NCI-H2029 treated with DMSO at 0.1 percent for 48 hours (cell line): ENCODE measurements around the gene TTC36.
"Not testable (repeated sequence)": the region's sequence is repeated elsewhere in the genome, so short reads cannot be mapped to it uniquely, and the experiment has no call there.

Source experiments
- DNase-seq: peaks from one replicate; lab custom pipeline; 2025; lab: John Stamatoyannopoulos, UW

The TTC36 gene

DNA sequence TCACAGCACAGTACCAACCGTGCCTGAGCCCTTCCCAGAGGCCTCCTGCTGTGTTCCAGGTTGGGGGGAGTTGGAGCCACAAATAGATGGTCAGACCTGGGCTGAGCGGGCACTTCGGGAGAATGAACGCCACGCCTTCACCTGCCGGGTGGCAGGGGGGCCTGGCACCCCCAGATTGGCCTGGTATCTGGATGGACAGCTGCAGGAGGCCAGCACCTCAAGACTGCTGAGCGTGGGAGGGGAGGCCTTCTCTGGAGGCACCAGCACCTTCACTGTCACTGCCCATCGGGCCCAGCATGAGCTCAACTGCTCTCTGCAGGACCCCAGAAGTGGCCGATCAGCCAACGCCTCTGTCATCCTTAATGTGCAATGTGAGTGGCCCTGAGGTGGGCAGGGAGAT, 4.8 kb downstream of the TTC36 start:
- no peak for DNase-seq

DNA sequence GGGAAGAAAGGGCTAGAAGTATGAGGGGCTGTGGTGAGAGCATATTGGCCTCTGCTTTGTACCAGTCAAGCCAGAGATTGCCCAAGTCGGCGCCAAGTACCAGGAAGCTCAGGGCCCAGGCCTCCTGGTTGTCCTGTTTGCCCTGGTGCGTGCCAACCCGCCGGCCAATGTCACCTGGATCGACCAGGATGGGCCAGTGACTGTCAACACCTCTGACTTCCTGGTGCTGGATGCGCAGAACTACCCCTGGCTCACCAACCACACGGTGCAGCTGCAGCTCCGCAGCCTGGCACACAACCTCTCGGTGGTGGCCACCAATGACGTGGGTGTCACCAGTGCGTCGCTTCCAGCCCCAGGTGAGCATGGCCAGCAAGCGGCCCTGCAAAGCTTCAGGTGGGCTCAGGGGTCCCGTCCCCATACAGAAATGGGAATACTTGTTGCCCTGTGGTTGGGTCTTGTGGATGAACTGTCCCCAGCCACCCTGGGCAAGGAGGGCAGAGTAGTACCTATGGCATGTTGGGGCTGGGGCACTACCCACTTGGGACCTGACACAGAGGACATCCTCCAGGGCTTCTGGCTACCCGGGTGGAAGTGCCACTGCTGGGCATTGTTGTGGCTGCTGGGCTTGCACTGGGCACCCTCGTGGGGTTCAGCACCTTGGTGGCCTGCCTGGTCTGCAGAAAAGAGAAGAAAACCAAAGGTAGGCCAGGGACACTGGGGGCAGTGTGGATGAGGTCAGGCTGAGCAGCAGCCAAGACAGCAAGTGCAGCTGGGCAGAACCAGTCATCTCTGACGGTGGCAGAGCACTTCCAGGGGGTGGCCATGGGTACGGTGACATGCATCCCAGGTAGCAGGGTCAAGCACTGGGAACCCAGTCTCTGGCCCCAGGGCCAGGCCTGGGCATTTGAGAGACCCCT, 5.8 kb downstream of the TTC36 start:
- DNase-seq = no peak

DNA sequence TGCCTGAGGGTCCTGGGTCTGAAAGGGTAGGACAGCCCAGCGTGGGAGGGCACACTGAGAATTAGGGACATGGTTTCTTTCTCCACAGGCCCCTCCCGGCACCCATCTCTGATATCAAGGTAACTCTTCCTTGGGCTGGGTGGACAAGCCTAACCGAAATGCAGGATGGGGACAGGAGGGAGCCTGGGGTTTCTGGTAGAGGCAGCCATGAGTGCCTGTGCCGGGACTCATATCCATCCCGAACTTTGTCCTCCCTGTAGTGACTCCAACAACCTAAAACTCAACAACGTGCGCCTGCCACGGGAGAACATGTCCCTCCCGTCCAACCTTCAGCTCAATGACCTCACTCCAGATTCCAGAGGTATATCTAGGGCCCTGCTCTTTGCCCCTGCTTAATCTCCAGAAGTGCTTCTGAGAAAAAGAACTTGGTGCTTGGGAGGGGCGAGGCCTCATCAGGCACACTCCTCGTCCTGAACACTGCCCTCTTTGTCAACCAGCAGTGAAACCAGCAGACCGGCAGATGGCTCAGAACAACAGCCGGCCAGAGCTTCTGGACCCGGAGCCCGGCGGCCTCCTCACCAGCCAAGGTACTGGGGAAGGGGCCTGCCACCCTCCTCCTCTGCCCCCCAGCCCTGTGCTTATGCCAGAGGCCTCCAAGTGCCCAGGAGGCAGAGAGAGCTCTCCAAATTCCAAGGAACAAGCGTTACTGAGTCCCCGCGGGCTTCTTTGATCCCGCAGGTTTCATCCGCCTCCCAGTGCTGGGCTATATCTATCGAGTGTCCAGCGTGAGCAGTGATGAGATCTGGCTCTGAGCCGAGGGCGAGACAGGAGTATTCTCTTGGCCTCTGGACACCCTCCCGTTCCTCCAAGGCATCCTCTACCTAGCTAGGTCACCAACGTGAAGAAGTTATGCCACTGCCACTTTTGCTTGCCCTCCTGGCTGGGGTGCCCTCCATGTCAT, 6.8 kb downstream of the TTC36 start:
- DNase-seq = no peak

DNA sequence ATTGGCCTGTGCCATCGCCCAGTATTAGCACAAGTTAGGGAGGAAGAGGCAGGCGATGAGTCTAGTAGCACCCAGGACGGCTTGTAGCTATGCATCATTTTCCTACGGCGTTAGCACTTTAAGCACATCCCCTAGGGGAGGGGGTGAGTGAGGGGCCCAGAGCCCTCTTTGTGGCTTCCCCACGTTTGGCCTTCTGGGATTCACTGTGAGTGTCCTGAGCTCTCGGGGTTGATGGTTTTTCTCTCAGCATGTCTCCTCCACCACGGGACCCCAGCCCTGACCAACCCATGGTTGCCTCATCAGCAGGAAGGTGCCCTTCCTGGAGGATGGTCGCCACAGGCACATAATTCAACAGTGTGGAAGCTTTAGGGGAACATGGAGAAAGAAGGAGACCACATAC, 8.0 kb downstream of the TTC36 start:
- no peak for DNase-seq

DNA sequence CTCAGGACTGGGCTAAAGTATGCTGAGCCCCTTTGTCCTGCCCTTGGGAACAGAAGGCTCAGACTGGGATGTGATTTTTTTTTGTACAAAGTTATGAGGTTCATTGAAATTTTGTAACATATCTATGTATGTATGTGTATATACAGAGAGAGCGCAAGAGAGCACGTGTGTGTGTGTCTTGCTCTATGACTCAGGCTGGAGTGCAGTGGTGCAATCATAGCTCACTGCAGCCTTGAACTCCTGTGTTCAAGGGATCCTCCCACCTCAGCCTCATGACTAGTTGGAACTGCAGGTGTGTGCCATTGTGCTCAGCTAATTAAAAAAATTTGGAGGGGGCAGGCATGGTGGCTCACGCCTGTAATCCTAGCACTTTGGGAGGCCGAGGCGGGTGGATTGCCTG, 9.5 kb downstream of the TTC36 start:
- no peak for DNase-seq

DNA sequence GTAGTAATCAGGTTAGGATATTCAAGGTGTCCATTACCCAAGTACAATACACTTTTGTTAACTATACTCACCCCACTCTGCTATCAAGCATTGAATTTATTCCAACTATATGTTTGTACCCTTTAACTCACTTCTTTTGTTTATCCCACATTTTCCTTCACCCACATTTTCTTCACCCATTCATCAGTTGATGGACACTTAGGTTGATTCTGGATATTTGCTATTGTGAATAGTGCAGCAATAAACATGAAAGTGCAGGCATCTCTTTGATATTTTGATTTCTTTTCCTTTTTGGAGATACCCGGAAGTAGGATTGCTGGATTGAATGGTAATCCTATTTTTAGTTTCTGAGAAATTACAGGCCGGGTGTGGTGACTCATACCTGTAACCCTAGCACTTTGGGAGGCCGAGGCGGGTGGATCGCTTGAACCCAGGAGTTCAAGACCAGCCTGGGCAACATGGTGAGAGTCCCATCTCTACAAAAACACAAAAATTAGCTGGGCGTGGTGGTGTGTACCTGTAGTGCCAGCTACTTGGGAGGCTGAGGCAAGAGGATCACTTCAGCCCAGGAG, 10.2 kb downstream of the TTC36 start:
- DNase-seq = no peak

DNA sequence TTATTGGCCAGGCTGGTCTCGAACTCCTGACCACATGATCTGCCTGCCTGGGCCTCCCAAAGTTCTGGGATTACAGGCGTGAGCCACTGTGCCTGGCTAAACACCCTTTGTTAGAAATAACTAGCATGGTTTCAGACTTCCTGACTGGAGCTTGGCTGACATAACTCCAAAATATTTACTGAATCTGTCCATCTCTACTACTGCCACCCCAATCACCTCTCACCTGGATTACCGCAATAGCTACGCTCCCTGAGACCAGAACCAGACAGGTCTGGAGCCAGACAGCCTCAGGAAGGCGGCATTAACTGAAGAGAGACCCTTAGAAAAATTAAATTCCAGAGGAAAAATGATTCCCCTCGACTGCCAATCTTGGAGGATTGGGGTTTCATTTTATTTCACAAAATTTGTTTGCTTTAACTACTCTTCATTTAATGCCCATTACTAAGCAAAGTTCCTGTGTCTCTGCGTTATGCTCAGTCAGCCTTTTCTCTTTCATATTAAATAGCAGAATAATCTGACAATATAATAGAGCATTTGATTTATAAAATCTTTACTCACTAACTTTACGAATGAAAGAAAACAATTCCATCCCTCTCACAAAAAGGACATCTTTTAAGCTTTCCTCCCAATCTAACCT, 16.9 kb downstream of the TTC36 start:
- DNase-seq = no peak

DNA sequence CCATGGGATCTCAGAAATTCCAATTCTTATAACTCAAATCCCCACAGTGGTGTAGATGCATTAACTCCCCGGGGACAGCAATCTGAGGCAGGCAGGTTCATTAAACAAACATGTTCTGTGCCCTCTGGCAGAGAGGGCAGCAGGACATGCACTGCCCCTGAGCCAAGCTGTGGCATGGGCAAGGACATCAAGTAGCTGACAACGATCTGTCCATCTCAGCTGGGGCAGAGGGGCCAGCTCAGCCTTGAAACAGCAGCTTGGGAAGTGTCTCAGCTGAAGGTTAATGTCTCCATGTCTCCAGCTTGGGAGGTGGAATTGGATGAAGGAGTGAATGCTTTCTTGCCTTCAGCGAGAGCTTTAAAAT, 17.4 kb downstream of the TTC36 start:
- DNase-seq = no peak

DNA sequence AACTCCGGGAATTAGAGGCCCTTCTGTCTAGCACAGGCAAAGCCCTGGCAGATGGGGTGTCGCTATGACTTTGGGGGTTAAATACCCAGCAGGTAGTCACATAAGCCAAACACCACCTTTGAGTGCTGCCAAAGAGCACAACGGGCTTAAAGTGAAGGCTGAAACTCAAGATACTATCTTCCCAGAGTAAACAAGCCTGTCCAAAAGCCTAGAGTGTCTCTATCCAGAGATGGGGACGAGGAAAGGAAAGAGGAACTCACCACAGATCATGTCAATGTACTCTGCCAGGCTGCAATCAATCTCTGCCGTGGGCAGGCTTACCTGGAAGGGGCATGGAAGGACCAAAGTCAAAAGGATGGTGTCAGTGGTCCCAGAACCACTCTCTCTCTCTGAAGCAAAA, 18.3 kb downstream of the TTC36 start:
- no peak for DNase-seq

DNA sequence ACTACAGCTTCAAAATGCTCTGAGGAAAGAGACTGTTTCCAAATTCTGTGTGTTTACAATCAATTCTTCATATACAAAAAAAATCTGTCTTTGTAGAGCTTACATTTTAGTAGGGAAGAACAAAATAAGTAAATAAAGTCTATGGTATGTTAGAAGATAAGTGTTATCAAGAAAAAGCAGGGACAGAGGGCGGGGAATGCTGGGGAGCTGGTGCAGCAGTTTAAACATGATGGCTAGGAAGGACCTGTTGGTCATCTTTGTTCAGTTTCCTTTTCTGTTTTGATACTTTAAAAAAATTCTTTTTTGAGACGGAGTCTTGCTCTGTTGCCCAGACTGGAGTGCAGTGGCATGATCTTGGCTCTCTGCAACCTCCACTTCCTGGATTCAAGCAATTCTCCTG, 19.9 kb downstream of the TTC36 start:
- DNase-seq = no peak

DNA sequence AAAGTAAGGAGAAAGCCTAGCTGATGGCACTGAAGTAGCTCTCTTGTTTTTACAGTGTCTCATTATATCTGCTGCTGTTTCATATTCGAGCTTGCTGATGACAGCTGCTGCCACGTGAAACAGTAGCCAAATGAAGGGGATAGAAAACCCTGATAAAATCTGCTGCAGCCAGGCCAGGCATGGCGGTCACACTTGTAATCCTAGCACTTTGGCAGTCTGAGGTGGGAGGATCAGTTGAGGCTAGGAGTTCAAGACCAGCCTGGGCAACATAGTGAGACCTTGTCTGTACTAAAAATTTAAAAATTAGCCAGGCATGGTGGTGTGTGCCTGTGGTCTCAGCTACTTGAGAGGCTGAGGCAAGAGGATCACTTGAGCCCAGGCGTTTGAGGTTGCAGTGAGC, 25.1 kb downstream of the TTC36 start:
- DNase-seq = no peak

DNA sequence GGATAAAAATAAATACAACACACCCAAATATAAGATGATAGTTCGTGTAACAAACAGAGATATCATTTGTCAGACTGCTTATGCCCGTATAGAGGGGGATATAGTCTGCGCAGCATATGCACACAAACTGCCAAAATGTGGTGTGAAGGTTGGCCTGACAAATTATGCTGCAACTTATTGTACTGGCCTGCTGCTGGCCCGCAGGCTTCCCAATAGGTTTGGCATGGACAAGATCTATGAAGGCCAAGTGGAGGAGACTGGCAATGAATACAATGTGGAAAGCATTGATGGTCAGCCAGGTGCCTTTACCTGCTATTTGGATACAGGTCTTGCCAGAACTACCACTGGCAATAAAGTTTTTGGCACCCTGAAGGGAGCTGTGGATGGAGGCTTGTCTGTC, 33.5 kb downstream of the TTC36 start:
- DNase-seq = no peak

DNA sequence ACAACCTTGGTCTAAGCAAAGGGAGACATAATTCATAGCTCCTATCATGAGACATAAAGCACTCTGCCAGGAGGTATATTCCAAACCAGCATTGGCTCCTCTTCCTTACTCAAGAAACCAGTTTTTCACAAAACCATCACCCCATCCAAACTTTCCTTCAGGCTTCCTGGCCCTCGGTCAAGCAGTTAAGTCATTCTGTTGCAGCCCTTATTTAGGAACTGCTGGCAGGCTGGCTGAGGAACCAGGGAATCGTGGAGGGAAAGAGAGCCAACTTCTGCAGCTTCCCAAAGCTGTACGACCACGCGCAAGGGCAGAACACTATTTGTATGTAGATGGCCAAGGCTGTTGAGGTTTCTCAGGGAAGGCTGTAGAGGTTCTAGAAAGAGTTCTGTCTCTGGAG, 37.8 kb downstream of the TTC36 start:
- DNase-seq = no peak

DNA sequence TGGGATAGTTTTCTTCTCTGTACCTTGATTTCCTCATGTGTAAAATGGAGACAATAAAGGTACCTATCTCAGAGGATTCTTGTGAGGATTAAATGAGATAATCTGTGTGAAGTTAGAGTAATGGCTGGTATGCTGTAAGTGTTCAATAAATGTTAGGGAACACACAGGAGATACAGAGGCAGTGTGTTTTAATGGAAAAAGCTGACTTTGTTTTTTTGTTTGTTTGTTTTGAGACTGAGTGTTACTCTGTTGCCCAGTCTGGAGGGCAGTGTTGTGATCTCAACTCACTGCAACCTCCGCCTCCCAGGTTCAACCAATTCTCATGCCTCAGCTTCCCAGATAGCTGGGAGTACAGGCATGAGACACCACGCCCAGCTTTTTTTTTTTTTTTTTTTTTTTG, 42.4 kb downstream of the TTC36 start:
- DNase-seq = no peak

DNA sequence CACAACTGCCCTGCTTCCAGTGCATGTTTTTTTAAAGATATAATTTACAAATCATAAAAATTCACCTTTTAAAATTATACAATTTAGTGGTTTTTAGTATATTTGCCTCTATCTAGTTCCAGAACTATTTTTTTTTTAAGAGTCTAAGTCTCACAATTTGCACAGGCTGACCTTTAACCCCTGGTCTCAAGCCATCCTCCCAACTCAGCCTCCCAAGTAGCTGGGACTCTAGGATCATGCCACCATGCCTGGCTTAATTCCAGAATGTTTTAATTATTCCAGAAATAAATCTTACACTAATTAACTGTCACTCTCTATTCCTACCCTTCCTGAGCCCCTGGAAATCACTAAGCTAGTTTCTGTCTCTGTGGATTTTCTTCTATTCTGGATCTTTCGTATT, 43.5 kb downstream of the TTC36 start:
- no peak for DNase-seq

DNA sequence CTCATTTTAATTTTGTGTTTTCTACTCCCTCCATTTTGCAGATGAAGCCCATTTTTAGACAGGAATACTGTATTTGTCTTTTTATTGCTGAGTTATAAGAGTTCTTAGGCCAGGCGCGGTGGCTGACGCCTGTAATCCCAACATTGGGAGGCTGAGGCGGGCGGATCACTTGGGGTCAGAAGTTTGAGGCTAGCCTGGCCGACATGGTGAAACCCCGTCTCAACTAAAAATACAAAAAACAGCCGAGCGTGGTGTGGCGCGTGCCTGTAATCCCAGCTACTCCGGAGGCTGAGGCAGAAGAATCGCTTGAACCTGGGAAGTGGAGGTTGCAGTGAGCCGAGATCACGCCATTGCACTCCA, 44.4 kb downstream of the TTC36 start:
- not testable (repeated sequence) for DNase-seq

DNA sequence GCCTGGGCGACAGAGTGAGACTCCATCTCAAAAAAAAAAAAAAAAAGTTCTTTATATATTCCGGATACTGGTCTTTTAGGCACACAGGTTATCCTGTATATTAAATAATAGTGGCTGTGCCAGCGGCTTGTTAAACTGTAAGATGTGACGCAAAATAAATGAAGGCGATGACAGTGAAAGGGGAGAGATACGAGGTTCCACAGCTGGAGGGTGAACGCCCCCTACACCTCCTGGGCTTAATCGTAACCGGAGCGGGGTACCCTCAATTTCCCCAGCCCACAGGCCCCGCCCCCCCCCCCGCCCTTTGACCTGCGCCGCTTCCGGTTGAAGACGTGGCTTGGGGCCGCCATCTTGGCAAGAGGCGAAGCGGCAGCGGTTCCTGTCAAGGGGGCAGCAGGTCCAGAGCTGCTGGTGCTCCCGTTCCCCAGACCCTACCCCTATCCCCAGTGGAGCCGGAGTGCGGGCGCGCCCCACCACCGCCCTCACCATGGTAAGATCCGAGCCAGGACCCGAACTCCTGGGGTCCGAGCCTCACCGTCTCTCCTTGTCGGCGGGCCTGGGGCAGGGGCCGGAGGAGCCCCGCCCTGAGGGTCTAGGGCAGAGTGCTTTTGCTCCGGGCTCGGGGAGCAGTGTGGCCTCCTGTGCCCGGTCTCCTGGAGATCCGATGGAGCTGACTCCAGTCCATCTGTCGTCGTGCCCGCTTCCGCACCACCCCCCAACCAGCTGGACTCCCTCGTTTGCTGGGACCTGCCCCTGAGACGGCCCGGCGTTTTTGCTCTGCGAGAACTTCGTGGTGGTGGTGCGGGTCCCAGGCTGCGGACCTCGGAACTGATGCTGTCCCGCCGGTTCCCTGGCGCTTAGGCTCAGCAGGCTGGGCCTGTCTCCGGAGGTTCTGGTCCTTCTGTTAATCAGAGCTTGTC, 45.0 kb downstream of the TTC36 start, which contains the start of gene ARCN1:
ARCN1 (plus strand) TSS at position 349 of the 920 bp plus-strand sequence; CDS start at position 488, 139 bp downstream.
- peak; percentile 41 for DNase-seq

DNA sequence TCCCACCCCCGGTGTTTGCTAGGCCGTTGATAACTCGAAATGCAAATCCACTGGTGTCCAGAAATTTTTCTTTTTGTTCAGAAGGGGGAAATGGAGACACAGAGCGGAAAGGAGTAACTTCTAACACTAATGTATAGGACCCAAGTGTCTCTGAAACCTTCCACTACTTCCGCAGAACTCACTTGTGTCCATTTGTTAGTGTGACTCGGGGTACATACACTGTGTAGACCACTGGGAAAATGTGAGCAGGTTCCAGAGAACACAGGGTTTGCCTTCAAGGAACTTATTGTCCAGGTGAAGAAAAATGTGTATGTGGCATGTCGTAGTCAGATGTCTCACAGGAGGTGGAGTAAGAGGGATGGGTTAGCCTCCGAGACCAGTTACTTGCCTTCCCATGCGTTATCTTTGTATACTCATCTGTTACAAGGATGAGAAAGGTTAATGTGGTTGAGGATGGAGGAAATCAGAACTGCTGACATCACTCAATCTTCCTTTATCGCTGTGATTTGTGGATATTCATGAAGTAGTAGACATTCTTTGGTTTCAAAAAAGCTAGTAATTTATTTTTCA, 45.8 kb downstream of the TTC36 start:
- DNase-seq = no peak

DNA sequence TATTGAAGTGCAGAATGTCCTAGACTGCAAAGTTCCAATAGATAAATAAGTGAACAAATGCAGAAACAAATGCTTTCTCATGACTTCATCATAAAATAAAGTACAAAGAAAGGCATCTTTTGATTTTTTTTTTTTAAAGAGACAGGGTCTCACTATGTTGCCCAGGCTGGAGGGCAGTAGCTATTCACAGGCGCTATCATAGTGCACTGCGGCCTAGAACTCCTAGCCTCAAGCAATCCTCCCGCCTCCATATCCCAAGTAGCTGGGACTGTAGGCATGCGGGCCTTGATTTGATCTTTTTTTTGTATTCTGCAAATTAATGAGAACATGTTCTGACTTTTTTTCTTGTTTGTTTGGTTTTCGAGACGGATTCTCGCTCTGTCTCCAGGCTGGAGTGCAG, 47.4 kb downstream of the TTC36 start:
- DNase-seq = no peak

DNA sequence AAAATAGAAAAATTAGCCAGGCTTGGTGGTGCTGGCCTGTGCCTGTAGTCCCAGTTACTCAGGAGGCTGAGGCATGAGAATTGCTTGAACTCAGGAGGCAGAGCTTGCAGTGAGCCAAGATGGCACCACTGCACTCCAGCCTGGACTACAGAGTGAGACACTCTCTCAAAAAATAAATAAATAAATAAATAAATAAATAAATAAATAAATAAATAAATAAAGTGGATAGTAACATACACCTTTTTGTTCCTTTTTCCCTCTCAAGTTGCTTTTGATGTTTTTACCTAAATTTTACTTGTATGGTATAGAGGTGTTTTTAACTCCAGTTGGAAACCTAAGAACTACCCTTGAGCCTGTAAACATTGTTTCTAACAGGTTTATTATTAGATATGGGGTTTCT, 50.7 kb downstream of the TTC36 start:
- not testable (repeated sequence) for DNase-seq
